H1 (cell line): Measurements from ENCODE around the gene CDX2. TPM values are rescaled to one million over a fixed set of nuclear protein-coding genes. Genes with fewer than 3 reads are reported as not detected.
A peak's percentile ranks its signal among the peaks of the same experiment; 100 is the strongest.

Source experiments
- BCL11A ChIP-seq, 2 experiments: IDR thresholded peaks; one replicate each; pipeline ENCODE4 v1.6.1; 2011; ENCODE audit warnings: low read depth in 2 of 2, low read length in 2 of 2, mild to moderate bottlenecking in 2 of 2
- BRCA1 ChIP-seq: IDR thresholded peaks from 2 replicates; pipeline ENCODE4 v1.6.1; 2012; ENCODE audit warnings: low read depth, low read length, improper control_type of control experiment
- CEBPB ChIP-seq: IDR thresholded peaks from 2 replicates; pipeline ENCODE4 v1.6.1; 2012; ENCODE audit warnings: low read depth, low read length
- FOSL1 ChIP-seq: IDR thresholded peaks from 2 replicates; pipeline ENCODE4 v1.6.1; 2011; ENCODE audit warnings: mild to moderate bottlenecking, low read depth, low read length, moderate library complexity; ENCODE audit not compliant: insufficient read depth
- GABPA ChIP-seq: IDR thresholded peaks from 2 replicates; pipeline ENCODE4 v1.6.1; 2011; ENCODE audit warnings: mild to moderate bottlenecking, low read length, moderate library complexity, borderline replicate concordance; ENCODE audit not compliant: insufficient read depth
- HDAC2 ChIP-seq, 2 experiments: fragments of 300-600 bp in 1 of 2; sonication (generic) in 1 of 2; IDR thresholded peaks; 2 replicates each; pipeline ENCODE4 v1.6.1; 2011 to 2012; ENCODE audit warnings: low read depth in 2 of 2, low read length in 2 of 2, mild to moderate bottlenecking in 2 of 2, moderate library complexity in 2 of 2, borderline replicate concordance in 1 of 2, inconsistent platforms in 1 of 2
- JUN ChIP-seq: IDR thresholded peaks from 2 replicates; pipeline ENCODE4 v1.6.1; 2011; ENCODE audit warnings: low read depth, mild to moderate bottlenecking, improper control_type of control experiment, low read length
- NANOG ChIP-seq: IDR thresholded peaks from 2 replicates; pipeline ENCODE4 v1.6.1; 2011; ENCODE audit warnings: low read length, low read depth, mild to moderate bottlenecking, inconsistent platforms; ENCODE audit not compliant: insufficient read depth, poor library complexity, severe bottlenecking
- POLR2A ChIP-seq, 2 experiments: IDR thresholded peaks; 1 replicate in 1 of 2; 2 replicates in 1 of 2; pipeline ENCODE4 v1.6.1; 2011; ENCODE audit warnings: low read depth in 2 of 2, low read length in 2 of 2, mild to moderate bottlenecking in 2 of 2; ENCODE audit errors: control extremely low read depth in 1 of 2
- RBBP5 ChIP-seq: IDR thresholded peaks from 2 replicates; pipeline ENCODE4 v1.7.1; 2012; ENCODE audit warnings: low read depth, mild to moderate bottlenecking, inconsistent platforms, low read length, moderate library complexity, borderline replicate concordance
- RFX5 ChIP-seq: IDR thresholded peaks from 2 replicates; pipeline ENCODE4 v1.6.1; 2011; ENCODE audit warnings: low read depth, low read length, improper control_type of control experiment, borderline replicate concordance
- RNF2 ChIP-seq: fragments of 200-900, 300-1000 bp; sonication (generic); IDR thresholded peaks from 2 replicates; pipeline ENCODE4 v1.7.1; 2016; ENCODE audit warnings: borderline replicate concordance, low read depth, mild to moderate bottlenecking, antibody characterized with exemption, low read length; ENCODE audit not compliant: poor library complexity, severe bottlenecking; ENCODE audit errors: missing control alignments
- RXRA ChIP-seq: IDR thresholded peaks from 2 replicates; pipeline ENCODE4 v1.6.1; 2011; ENCODE audit warnings: low read depth, mild to moderate bottlenecking, low read length, moderate library complexity; ENCODE audit not compliant: insufficient read depth
- SIRT6 ChIP-seq: IDR thresholded peaks from one replicate; pipeline ENCODE4 v1.7.1; 2012; ENCODE audit warnings: low read length, inconsistent platforms
- SP2 ChIP-seq: IDR thresholded peaks from 2 replicates; pipeline ENCODE4 v1.6.1; 2012; ENCODE audit warnings: mild to moderate bottlenecking, low read length, inconsistent platforms
- SRF ChIP-seq: IDR thresholded peaks from 2 replicates; pipeline ENCODE4 v1.6.1; 2011; ENCODE audit warnings: mild to moderate bottlenecking, low read depth, low read length, moderate library complexity
- TBP ChIP-seq: IDR thresholded peaks from 2 replicates; pipeline ENCODE4 v1.6.1; 2011; ENCODE audit warnings: low read depth, low read length, improper control_type of control experiment
- TCF12 ChIP-seq: IDR thresholded peaks from 2 replicates; pipeline ENCODE4 v1.6.1; 2011; ENCODE audit warnings: low read depth, mild to moderate bottlenecking, low read length
- polyA plus RNA-seq, 7 experiments: library from polyadenylated mRNA; depleted of rRNA in 3 of 7; stranded (reverse) in 5 of 7; unstranded in 2 of 7; fragments of >200 nt in 5 of 7; fragments of 200-250 nt in 2 of 7; gene quantifications; 1 replicate in 5 of 7; 2 replicates in 1 of 7; 4 replicates in 1 of 7; pipeline versions ENCODE4 v1.2.1 to v1.2.3, GENCODE V29; 2011 to 2013; ENCODE audit warnings: missing spikeins in 2 of 7, mixed read lengths in 2 of 7
- total RNA-seq: library from RNA; stranded (reverse); fragmentation: NEBNext Ultra II Directional; extraction: Animal tissue kit (Norgen Biotek cat#: 25700); gene quantifications from 2 replicates; pipeline ENCODE4 v1.2.1, GENCODE V29; 2021
- TF ChIP-seq, protein P1 (sequence below), 3 experiments: IDR thresholded peaks; 1 replicate in 2 of 3; 2 replicates in 1 of 3; pipeline versions ENCODE4 v1.5.1 to v1.6.1; 2011; ENCODE audit warnings: low read length in 3 of 3, mild to moderate bottlenecking in 3 of 3, inconsistent platforms in 2 of 3, low read depth in 1 of 3, moderate library complexity in 1 of 3; ENCODE audit not compliant: insufficient read depth in 1 of 3; ENCODE audit errors: control extremely low read depth in 1 of 3
- TF ChIP-seq, protein P2 (sequence below): IDR thresholded peaks from 2 replicates; pipeline ENCODE4 v1.6.1; 2012; ENCODE audit warnings: low read length, inconsistent platforms

CDX2 gene
- total and polyA plus RNA-seq, 2 of the 8 experiments (the other 6 are each of a cell fraction or from before 2014, with no cell fraction given), result 0.09 TPM; not detected in 1

DNA sequence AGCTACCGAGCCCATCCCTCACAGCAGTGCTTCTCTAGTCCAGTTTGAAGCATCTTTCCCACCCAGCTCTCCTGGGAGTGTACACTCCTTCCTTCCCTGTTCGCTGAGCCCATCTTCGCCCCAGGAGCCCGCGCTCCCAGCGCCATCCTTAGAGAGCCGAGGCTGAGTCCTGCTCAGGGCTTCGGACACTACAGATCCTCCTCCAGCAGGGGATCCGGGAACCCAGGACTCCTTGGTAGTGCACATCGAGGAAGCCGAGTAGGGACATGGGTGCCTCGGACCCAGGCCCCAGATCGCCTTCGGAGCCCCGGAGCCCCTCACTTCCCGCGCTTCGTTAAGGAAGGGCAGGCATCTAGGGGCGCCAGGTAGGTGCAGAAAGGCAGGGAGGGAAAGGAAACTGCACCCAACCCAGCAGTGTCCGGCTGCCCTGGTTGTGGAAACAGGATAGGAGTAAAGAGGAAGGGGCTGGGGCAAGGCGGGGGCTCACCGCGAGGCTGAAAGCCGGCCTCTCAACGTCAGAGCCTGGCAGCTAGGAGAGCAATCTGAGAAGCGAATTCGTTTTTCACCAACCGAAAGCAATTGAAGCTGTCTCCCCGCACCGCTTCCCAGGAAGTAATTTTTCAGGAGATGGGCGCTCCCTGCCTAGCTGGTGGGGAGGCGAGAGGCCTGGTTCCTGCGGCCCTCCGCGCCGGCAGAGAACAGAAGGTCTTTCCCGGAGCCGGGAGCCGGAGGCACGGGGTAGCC is 48.3 kb downstream of the CDX2 start (continued):
- TF ChIP-seq, protein P1, sequence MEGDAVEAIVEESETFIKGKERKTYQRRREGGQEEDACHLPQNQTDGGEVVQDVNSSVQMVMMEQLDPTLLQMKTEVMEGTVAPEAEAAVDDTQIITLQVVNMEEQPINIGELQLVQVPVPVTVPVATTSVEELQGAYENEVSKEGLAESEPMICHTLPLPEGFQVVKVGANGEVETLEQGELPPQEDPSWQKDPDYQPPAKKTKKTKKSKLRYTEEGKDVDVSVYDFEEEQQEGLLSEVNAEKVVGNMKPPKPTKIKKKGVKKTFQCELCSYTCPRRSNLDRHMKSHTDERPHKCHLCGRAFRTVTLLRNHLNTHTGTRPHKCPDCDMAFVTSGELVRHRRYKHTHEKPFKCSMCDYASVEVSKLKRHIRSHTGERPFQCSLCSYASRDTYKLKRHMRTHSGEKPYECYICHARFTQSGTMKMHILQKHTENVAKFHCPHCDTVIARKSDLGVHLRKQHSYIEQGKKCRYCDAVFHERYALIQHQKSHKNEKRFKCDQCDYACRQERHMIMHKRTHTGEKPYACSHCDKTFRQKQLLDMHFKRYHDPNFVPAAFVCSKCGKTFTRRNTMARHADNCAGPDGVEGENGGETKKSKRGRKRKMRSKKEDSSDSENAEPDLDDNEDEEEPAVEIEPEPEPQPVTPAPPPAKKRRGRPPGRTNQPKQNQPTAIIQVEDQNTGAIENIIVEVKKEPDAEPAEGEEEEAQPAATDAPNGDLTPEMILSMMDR (IDR thresholded peaks at IDR 0.05; ENCODE audit: control extremely low read depth in 1 of 3, insufficient read depth in 1 of 3, low read depth in 1 of 3, low read length in 3 of 3), result no peak
- TF ChIP-seq RBBP5, result no peak
- no peak for TF ChIP-seq RFX5
- no peak for TF ChIP-seq CEBPB
- no peak for TF ChIP-seq HDAC2 (IDR thresholded peaks at IDR 0.05; ENCODE audit: borderline replicate concordance in 1 of 2, low read depth in 2 of 2, low read length in 2 of 2)
- TF ChIP-seq, protein P2, sequence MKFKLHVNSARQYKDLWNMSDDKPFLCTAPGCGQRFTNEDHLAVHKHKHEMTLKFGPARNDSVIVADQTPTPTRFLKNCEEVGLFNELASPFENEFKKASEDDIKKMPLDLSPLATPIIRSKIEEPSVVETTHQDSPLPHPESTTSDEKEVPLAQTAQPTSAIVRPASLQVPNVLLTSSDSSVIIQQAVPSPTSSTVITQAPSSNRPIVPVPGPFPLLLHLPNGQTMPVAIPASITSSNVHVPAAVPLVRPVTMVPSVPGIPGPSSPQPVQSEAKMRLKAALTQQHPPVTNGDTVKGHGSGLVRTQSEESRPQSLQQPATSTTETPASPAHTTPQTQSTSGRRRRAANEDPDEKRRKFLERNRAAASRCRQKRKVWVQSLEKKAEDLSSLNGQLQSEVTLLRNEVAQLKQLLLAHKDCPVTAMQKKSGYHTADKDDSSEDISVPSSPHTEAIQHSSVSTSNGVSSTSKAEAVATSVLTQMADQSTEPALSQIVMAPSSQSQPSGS, result no peak
- 0 out of 2 replicates have a peak, but pooled peaks have one; percentile 7 for TF ChIP-seq TCF12
- TF ChIP-seq SIRT6, result no peak
- TF ChIP-seq FOSL1, result no peak
- no peak for TF ChIP-seq RXRA
- peak; percentile 94 for TF ChIP-seq RNF2
- no peak for TF ChIP-seq TBP
- no peak for TF ChIP-seq GABPA
- no peak for TF ChIP-seq SRF
- TF ChIP-seq NANOG, result no peak
- TF ChIP-seq BRCA1, result no peak
- no peak for TF ChIP-seq BCL11A (IDR thresholded peaks at IDR 0.05; ENCODE audit: low read depth in 2 of 2, low read length in 2 of 2)
- TF ChIP-seq SP2, result no peak
- no peak for TF ChIP-seq POLR2A (IDR thresholded peaks at IDR 0.05; ENCODE audit: control extremely low read depth in 1 of 2, low read depth in 2 of 2, low read length in 2 of 2)
- TF ChIP-seq JUN, result no peak
